GM12873 (cell line): ENCODE measurements around the gene IL12B.
A peak's percentile ranks its signal among the peaks of the same experiment; 100 is the strongest.

Experiments
- CTCF ChIP-seq: IDR thresholded peaks from 2 replicates; pipeline ENCODE4 v1.5.1; 2012; ENCODE audit warnings: low read depth, mild to moderate bottlenecking, moderate library complexity, low read length, control low read depth; ENCODE audit not compliant: insufficient read depth; ENCODE audit errors: missing control alignments

The IL12B gene

GRCh38 chr5:159294921-159295320, 35.4 kb downstream of the IL12B start:
- TF ChIP-seq CTCF: no peak

GRCh38 chr5:159290741-159291140, 39.5 kb downstream of the IL12B start:
- TF ChIP-seq CTCF: no peak

- TF ChIP-seq CTCF: peak; percentile 30
These were observed 43.8 kb downstream of the IL12B start for GRCh38 chr5:159286420-159287035.

- no peak for TF ChIP-seq CTCF
These were observed 55.6 kb downstream of the IL12B start for GRCh38 chr5:159274676-159275075.

DNA sequence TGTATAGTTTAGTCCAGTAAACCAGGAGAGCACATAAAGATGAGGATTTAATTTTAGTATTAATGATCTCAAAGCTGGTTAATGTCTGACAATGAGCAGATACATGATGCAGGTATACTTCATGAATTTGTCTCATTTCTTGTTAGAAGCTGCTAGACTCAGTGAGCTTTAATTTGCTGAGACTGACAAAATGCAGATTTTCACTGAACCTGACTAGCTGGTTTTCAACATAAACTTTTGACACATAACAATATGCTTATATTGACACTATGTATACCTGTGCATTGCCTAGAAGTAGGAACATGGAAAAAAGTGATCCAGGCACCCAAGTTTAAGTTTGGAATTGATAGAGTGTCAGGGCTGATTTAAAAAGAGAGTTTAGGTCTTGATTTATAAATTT, 56.4 kb downstream of the IL12B start:
- no peak for TF ChIP-seq CTCF

GRCh38 chr5:159269723-159270122, 60.6 kb downstream of the IL12B start:
- no peak for TF ChIP-seq CTCF
